Hematopoietic multipotent progenitor cell treated with erythropoietin and hydrocortisone succinate and interleukin-3 and kit ligand, for 8 days (in vitro differentiated cells): ENCODE measurements around the gene GABPA.
"Not testable (repeated sequence)": the region's sequence is repeated elsewhere in the genome, so short reads cannot be mapped to it uniquely, and the experiment has no call there.

Experiments
- DNase-seq: peaks from one replicate; pipeline ENCODE4 v3.0.0-alpha.2; 2015

Gene GABPA

DNA sequence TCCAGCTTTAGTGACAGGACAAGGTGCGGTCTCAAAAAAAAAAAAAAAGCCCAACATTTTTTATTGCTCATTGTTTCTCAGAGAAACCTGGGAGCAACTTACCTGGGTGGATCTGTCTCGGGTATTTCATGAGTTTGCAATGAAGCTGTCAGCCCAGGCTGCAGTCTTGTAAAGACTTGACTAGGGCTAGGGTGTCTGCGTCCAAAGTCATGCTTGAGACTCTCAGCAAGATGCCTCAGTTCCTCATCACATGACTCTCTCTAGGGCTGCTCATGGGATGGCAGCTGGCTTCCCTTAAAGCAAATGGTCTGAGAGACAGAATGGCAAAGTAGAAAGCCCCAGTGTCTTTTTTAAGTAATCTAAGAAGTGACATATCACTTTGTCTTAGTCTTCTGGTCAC is 8.1 kb downstream of the GABPA start:
- DNase-seq: no peak

DNA sequence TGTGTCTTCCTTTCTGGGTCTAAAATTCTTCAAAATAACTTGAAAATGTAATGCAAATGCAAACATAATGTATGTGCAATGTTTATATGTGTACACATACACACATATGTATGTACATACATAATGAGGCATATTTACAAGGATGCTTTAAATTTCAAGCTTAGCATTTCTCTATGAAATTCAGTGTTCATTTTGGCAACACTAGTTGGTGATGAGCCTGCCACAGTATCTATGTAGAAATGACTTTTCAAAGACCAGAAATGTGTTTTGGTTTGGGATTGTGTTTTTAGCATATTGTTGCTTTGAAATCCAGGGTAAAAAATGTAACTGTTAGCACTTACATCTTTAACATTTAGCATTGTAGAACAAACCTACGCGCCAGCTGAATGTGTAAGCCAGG is 10.1 kb downstream of the GABPA start:
- DNase-seq: no peak

DNA sequence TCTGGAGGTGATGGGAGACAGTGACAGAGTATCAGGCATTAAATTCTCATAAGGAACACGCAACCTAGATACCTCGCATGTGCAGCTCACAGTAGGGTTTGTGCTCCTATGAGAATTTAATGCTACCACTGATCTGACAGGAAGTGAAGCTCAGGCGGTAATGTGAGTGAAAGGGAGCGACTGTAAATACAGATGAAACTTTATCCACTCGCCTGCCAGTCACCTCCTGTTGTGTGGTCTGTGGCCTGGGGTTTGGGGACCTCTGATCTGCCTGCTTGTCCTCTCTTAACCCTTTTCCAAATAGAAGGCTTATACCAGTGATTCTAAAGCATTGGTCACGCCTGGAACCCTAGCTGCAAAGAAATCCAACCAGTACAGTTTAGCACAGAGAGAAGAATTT is 15.3 kb downstream of the GABPA start:
- no peak for DNase-seq

DNA sequence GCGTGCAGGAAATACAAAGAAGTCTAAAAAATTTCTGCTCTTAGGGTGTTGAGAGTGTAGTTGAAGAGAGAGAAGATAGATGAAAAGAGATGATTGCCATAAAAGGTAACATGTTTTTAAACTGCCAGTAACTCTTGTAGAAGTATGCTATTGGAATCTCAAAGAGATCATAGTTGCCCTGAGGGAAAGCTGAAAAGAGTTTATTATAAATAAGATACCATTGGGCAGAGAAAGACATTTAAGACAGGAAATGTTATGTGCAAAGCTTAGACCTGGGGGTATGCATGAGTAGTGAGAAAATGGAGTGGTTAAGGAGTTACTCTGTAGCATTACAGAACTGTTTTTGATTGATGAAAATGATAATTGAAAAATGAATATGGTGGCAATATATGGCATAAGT is 17.6 kb downstream of the GABPA start:
- DNase-seq: no peak

DNA sequence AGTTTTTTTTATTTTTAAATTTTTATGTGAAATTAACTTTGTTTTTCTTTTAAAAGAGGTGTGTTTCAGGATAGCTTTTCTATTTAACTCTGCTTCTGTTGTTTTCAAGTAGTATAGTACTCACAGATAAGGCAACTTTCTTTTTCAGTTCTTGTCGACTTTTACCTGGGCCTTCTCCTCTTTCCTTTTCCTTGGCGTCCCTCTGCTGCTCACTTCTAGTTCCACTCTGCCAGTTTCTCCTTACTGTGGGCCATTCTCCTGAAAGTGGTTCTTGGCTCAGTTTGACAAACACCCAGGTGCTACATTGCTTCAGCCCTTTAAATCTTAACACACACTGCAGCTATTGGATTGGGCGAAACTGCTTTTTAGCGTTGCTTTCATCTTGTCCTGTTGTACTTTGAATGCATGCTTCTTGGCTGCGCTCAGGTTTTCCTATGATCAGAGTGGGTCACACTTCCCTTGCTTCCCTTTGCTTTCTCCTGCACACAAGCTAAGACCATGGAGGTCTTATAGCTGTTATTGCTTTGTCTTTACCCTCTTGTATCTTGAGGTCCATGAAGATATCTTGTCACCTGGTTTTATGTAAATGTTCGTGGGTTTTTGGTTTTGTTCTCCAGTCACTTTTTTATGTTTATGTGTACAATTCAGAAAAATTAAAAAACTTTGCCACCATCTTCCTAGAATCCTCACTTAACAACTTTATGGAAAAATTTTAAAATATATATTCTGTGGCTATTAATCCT is 21.6 kb downstream of the GABPA start:
- DNase-seq: no peak

DNA sequence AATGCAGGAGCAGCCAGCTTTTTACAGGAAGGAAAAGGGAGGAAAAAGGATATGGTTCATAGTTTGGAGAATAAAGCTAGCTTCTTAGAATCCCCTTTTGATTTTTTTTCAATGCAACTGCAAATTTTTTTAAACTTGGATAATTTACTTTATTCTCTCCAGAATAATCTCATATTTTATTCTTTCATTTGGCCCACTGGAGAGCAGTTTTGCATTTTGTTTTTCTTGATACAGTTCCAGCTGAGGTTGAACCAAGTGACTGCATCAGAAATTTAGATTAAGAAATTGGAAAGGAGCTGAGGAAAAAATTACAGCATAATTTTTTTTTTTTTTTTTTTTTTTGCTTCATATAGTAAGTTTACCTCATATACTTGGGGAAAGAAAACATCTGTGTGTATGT is 22.8 kb downstream of the GABPA start:
- DNase-seq: no peak

DNA sequence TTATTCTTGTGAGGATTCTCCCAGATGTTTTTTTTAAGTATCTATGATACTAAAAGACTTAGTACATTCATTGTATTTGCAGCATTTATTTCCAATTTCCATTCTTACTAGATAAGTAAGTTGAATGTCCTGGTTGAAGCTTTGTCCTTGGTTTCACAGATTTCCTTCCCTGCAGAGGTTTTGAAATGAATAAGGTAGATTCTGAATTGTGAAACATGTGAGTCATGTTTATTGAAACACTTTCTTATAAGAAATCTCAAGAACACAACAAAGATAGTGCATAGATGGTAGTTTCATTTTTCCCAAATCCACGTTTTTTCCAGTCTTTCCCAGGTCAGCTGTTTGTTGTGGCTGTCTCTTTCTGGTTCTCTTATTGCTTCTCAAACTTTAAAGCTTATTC is 24.8 kb downstream of the GABPA start:
- no peak for DNase-seq

DNA sequence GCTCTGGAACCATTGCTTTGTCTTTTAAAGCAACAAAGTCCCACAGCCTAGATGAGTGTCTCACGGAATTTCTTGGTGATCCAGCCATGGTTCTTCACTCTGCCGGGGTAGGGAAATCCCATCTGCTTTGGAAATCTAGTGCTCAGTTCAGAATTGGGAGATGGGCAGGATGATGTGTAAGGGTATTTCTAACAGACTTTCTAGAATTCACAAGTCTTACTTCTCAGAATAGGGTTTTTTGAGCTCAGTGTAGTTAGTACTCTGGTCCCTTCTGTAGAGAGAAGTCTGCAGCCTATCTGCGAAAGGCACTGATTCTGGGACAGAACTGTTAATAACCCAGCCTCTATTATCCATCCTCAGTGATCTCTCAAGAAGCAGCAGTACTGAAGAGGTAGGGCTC is 25.3 kb downstream of the GABPA start:
- DNase-seq: no peak

DNA sequence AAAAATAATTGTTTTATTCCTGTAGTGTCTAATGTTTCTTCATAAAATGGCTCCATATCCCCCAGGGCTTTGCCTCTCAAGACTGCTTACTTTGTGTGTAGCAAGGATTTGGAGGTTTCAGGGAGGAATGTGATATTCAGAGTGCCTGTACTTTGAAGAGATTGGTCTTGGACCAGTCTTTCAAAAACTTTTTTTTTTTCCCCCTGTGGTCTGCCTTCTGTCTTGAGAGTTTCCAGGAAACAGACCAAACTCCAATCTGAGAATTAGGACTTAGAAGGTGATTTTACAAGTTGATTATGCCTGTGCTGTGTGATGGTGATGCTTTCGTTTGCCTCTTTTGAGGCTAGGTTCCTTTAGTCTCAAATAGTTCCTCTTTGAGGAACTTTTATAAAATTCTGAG is 25.9 kb downstream of the GABPA start:
- no peak for DNase-seq

DNA sequence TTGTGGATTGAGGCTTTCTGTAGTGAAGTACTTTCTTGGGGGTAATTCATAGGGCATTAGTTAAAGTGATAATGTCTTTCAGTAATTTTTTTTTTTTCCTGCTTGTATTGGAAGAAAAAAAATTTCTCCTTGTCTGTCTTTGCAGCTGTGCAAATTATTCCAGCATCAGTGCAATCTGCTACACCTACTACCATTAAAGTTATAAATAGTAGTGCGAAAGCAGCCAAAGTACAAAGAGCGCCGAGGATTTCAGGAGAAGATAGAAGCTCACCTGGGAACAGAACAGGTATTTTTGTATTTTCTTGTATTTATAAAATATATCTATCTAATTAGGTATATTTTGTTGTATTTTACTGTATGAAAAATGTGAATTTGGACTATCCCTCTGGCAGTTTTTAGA is 29.3 kb downstream of the GABPA start:
- DNase-seq: no peak

DNA sequence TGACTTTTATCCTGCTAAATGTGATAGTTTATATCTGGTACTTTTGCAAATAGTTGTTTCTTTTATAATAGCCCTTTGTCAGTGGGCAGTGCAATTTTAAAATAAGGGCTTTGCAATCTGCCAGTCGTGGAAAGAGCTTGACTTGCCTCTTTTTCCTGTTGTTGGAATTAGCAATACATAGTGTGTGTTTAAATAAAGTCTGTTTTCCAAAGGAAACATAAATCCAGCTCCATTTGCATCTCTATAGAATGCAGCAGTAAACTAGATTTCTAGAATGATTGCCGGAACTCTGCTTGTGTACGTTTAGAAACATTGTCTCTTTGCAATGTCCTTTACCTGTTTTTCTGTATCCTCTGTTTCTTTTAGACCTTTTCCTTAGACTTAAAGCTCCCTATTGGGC is 33.1 kb downstream of the GABPA start:
- DNase-seq: no peak

DNA sequence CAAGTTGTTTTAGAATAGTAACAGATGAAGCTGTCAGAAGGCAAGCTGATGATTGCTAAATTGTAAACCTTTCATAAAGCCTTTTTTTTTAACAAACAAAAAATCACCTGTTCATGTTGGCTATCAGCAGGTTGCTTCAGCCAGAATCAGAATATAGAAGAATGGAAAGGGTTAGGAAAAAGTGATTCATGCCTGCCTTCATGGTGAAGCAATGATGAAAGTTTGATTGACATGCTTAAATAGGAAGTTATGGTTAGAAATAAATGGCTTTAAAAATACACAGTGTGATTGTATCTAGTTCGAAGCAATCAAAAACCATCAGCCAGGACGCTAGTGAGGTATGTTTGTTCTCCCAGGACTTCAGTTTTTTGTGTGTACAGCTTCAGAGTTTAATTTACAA is 37.9 kb downstream of the GABPA start:
- peak; percentile 4 for DNase-seq

DNA sequence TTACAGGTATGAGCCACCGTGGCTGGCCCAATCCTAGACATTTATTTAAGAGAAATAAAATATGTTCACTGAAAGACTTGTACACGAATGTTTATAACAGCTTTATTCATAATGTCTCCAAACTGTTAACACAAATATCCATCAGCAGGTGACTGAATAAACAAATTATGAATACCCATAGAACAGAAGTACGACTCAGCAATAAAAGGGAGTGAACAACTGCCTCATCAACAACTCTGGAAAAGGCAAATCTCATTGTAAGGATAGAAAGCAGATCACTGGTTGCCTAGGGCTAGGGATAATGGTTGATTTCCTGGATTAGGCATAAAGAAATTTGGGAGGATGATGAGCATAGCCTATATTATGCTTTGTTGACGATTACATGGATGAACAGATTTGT is 41.7 kb downstream of the GABPA start:
- no peak for DNase-seq

DNA sequence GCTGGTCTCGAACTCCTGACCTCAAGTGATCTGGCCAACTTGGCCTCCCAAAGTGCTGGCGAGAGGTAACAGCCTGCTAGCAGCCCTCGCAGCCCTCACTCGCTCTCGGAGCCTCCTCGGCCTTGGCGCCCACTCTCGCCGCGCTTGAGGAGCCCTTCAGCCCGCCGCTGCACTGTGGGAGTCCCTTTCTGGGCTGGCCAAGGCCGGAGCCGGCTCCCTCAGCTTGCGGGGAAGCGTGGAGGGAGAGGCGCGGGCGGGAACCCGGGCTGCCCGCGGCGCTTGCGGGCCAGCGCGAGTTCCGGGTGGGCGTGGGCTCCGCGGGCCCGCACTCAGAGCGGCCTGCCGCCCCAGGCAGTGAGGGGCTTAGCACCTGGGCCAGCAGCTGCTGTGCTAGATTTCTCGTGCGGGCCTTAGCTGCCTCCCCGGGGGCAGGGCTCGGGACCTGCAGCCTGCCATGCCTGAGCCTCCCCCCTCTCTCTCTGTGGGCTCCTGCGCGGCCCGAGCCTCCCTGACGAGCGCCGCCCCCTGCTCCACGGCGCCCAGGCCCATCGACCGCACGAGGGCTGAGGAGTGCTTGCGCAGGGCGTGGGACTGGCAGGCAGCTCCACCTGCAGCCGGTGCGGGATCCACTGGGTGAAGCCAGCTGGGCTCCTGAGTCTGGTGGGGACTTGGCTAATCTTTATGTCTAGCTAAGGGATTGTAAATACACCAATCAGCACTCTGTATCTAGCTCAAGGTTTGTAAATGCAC is 43.5 kb downstream of the GABPA start:
- DNase-seq: not testable (repeated sequence)

DNA sequence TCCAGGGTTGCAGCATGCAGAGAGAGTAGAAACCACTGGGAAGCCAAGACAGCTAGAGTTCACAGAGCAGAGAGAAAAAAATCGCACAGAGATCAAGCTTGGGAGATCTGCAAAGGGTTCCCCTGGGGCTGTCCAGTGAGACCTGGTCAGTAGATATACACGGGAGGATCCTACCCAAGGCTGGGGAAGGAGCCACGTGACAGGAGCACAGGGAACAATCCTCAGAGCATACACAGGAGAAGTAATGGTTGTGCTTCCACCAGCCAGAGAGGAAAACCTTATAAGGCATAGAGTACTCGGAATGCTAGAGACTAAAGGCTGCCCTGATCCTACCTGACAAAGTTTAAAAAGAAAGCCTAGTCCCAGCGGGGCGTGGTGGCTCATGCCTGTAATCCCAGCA is 53.9 kb downstream of the GABPA start:
- DNase-seq: no peak

DNA sequence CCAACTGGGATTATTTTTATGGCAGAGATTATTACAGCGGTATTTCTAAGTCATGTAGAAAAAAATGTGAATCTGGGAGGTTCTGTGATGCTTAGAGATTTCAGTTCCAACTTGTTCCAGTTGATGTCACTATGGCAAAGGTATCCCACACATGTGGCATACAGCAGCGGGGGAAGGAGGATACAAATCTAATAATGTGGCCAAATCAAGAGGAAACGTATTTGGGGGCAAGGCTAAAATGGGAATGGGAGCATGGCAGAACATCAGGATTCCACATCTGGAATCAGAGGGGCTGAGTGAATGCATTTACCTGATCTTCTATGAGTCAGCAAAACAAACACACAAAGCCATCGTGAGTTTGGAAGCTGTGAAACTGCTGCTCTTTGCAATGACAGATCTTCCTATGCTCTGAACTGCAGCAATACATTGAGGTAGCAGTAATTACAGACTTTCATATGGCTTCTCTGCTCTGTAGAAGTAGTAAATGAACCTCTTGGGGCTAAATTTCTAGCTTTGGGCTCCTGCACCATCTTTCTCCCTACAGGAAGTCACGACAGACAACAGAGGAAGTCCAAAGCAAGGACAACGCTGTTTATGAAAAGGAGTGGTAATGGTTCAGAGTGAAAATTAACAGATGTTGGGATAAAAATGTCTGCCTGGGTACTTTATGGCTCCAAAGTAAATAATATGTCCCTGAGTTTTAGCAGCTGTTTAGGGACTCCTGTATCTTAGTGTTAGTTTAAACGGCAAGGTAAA is 55.5 kb downstream of the GABPA start:
- DNase-seq: peak; percentile 29

DNA sequence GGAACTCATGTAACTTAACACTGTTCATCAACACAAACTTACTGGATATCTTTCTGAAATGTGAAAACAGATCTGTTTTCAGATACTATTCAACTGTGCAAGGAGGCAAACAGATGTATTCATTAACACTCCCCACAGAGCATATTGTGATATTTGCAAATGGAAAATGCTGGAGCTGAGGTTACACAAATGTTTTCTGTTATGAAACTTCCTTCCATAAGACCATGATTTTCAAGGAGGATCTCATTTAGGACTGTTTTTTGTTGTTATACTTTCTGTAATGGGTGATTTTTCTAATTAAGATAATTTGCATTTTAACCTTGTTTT is 56.1 kb downstream of the GABPA start:
- no peak for DNase-seq

DNA sequence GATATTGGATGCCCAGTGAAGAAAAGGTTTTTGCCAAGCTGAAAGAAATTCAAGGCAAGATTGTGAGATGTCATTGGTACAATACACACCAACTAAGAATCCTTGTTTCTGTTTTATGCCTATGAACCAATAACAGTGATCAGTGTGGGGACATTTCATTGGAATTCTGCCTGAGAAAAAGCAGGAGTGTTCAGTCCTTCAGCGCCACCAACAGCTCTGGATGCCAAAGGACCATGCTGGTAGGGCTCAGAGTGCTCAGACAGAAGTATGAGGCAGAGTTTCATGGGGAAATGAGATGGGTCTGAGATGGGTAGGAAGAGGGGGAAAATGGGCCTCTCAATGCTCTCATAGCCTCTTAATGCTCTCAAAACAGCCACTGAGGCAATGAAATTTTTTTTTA is 56.5 kb downstream of the GABPA start:
- no peak for DNase-seq

DNA sequence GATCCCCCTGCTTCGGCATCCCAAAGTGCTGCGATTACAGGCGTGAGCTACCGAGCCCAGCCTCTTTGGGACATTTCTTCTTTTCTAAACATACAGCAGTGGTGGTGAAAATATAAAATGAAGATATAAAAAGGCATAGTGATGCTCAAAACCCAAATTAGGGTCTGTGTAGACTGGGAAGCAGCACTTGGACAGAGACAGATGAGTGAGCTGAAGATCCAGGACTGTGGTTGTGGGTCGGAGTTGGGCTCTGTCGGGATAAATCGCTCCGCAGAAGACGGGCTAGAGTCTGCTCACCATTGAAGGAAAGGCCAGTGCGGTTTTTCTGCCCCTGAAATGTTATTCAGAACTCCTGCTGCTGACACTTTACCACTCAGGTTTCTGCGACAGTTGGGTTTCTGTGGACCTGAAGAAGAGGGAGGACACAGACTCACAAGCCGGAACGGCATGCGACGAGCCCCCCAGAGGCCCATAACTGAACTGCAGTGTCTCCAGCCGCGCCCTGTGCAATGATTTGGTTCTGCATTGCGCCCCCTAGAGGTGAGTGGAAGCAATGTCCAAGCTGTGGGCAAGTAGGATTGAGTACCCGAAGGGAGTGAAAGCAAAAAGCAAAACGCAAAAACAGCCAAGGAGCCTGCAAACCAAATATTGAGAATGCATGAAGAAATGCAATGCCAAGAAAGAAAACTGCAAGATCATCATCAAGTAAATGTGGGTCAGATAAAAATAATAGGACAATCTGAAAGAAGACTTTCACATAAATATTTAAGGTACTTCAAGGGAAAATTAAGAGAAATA is 66.6 kb downstream of the GABPA start:
- DNase-seq: peak; percentile 93

DNA sequence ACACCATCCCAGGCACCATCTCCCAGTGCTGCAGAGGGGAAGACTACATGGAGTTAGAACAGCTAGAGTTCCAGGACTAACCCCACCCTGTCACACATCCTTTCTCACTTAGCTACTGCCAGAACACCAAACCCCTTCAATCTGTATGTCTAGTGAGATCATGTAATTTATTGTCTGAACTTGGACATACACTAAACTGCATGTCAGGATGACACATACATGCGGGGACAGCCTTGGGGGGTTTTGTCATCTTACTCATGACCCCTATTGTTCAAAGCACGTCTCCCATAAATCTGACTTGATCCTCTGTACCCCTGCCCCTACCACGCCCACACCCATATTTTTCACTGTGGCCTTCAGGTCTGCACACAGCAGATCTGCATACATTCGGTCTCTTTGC is 71.3 kb downstream of the GABPA start:
- DNase-seq: no peak

DNA sequence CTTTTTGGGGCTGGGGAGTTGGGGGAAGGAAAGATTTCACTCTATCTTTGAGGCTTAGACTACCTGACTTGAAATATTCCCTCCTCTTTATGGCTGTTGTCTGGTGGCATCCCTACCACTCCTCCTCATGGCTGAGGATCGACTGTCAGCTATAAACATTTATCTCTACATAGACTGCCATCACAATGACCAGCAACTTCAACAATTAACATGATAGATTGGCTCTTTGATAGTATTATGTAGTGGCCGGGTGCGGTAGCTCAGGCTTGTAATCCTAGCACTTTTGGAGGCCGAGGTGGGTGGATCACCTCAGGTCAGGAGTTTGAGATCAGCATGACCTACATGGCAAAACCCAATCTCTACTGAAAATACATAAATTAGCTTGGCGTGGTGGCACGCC is 72.4 kb downstream of the GABPA start:
- DNase-seq: no peak

DNA sequence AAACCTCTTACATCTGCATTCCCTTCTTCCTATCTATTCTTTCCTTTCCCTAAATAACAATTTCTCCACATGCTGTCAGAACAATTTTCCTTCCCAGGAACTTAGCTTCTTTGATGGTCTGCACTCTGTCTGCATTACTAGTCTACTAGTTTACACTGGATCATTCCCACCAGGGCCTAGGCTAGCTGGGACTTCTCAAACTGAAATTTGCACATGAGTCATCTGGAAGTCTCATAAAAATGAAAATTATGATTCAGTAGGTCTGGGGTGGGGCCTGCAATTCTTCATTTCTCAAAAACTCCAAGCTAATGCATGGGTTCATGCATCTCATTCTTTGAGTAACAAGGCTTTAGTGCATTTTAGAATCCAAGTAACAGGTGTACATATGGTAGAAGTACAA is 74.2 kb downstream of the GABPA start:
- no peak for DNase-seq

DNA sequence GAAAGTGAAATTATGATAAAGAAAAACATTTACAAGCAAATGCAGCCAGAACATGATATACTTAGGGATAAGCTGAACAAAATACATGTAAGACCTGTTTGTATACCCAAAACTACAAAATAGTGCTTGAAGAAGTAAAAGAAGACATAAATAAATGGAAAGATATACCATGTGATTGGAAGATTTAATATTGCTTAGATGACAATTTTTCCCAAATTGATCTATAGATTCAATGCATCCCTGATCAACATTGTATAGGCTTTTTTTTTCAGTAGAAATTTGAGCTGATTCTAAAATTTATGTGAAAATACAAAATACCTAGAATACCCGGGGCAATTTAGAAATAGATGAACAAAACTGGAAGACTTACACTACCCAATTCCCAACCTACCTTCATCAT is 76.4 kb downstream of the GABPA start:
- no peak for DNase-seq
